HG03139 (cell line): ENCODE results near the gene ULK4.

ENCODE experiments used
- ATAC-seq: cut with Tn5 transposase; IDR thresholded peaks from one replicate; pipeline ENCODE4 v1.9.1; 2021; ENCODE audit not compliant: unreplicated experiment

ULK4 gene

GRCh38 chr3:41277790-41278465, 684.0 kb downstream of the ULK4 start:
- no peak for ATAC-seq

- ATAC-seq: no peak
Observed at GRCh38 chr3:41276191-41276590, 685.7 kb downstream of the ULK4 start.

- no peak for ATAC-seq
Observed at GRCh38 chr3:41274944-41275668, 686.8 kb downstream of the ULK4 start.

- ATAC-seq: no peak
Observed at GRCh38 chr3:41272667-41273066, 689.2 kb downstream of the ULK4 start.

GRCh38 chr3:41267975-41268640, 693.8 kb downstream of the ULK4 start:
- no peak for ATAC-seq

- ATAC-seq: no peak
Observed at GRCh38 chr3:41265823-41266273, 696.1 kb downstream of the ULK4 start.

- no peak for ATAC-seq
Observed at GRCh38 chr3:41265011-41265545, 696.8 kb downstream of the ULK4 start.

GRCh38 chr3:41260063-41260450, 701.8 kb downstream of the ULK4 start:
- ATAC-seq: no peak

- ATAC-seq: no peak
Observed at GRCh38 chr3:41259449-41260062, 702.3 kb downstream of the ULK4 start.

GRCh38 chr3:41258239-41258800, 703.6 kb downstream of the ULK4 start:
- no peak for ATAC-seq

GRCh38 chr3:41251593-41251992, 710.3 kb downstream of the ULK4 start:
- no peak for ATAC-seq

GRCh38 chr3:41250825-41251224, 711.1 kb downstream of the ULK4 start:
- no peak for ATAC-seq

GRCh38 chr3:41249318-41249717, 712.6 kb downstream of the ULK4 start:
- ATAC-seq: no peak

GRCh38 chr3:41248525-41248924, 713.4 kb downstream of the ULK4 start:
- no peak for ATAC-seq

- ATAC-seq: no peak
Observed at GRCh38 chr3:41247055-41248004, 714.6 kb downstream of the ULK4 start.

- ATAC-seq: no peak
Observed at GRCh38 chr3:41244620-41245336, 717.1 kb downstream of the ULK4 start.

GRCh38 chr3:41243183-41243582, 718.7 kb downstream of the ULK4 start:
- no peak for ATAC-seq

GRCh38 chr3:41241800-41242571, 719.9 kb downstream of the ULK4 start:
- ATAC-seq: no peak
